ENCODE results near the gene CUX1.

- no peak for TF ChIP-seq GABPA (IDR thresholded peaks at IDR 0.05; ENCODE audit: low read depth, low read length)
- TF ChIP-seq GABPA (CRISPR knock-in tag; IDR thresholded peaks at IDR 0.05; ENCODE audit: low read depth) = no peak
- no peak for TF ChIP-seq CTCF (CRISPR knock-in tag; IDR thresholded peaks at IDR 0.05)
- no peak for TF ChIP-seq ZNF331 (CRISPR knock-in tag; IDR thresholded peaks at IDR 0.05)
- no peak for TF ChIP-seq EZH2 (conservative IDR thresholded peaks at IDR 0.05; ENCODE audit: low read depth, low read length)
- no peak for TF ChIP-seq ZNF326 (CRISPR knock-in tag; IDR thresholded peaks at IDR 0.05; ENCODE audit: borderline replicate concordance)
Measured at GRCh38 chr7:102196028-102196427, 378.6 kb downstream of the CUX1 start.
